TTC549 (cell line): ENCODE results near the gene CD58.

Experiments
- FAIRE-seq: peaks from 2 replicates; lab custom pipeline; 2012; peaks lifted over from hg19 to GRCh38; lab: Jason Lieb, UNC

Gene CD58

GRCh38 chr1:116491700-116492357 lies 79.0 kb downstream of the CD58 start:
- FAIRE-seq = no peak

- no peak for FAIRE-seq
Observed at GRCh38 chr1:116490588-116490987, 80.2 kb downstream of the CD58 start.

GRCh38 chr1:116489231-116489697 lies 81.6 kb downstream of the CD58 start:
- FAIRE-seq = no peak

- no peak for FAIRE-seq
Observed at GRCh38 chr1:116488071-116488470, 82.8 kb downstream of the CD58 start.

- FAIRE-seq = no peak
Observed at GRCh38 chr1:116487583-116487982, 83.2 kb downstream of the CD58 start.

GRCh38 chr1:116487031-116487430 lies 83.8 kb downstream of the CD58 start:
- FAIRE-seq = no peak

GRCh38 chr1:116486424-116486823 lies 84.4 kb downstream of the CD58 start:
- no peak for FAIRE-seq

- FAIRE-seq = no peak
Observed at GRCh38 chr1:116485976-116486375, 84.8 kb downstream of the CD58 start.

GRCh38 chr1:116485071-116485735 lies 85.6 kb downstream of the CD58 start:
- no peak for FAIRE-seq

- FAIRE-seq = no peak
Observed at GRCh38 chr1:116483481-116484309, 87.1 kb downstream of the CD58 start.

GRCh38 chr1:116482490-116482889 lies 88.3 kb downstream of the CD58 start:
- no peak for FAIRE-seq

- no peak for FAIRE-seq
Observed at GRCh38 chr1:116481934-116482333, 88.9 kb downstream of the CD58 start.

GRCh38 chr1:116478621-116479020 lies 92.2 kb downstream of the CD58 start:
- FAIRE-seq = no peak

- no peak for FAIRE-seq
Observed at GRCh38 chr1:116477429-116477828, 93.4 kb downstream of the CD58 start.

- FAIRE-seq = no peak
Observed at GRCh38 chr1:116476321-116476720, 94.5 kb downstream of the CD58 start.

GRCh38 chr1:116475850-116476218 lies 95.0 kb downstream of the CD58 start:
- no peak for FAIRE-seq

- FAIRE-seq = no peak
Observed at GRCh38 chr1:116474921-116475849, 95.6 kb downstream of the CD58 start.

- no peak for FAIRE-seq
Observed at GRCh38 chr1:116472431-116472961, 98.3 kb downstream of the CD58 start.

GRCh38 chr1:116471241-116471640 lies 99.6 kb downstream of the CD58 start:
- FAIRE-seq = no peak

GRCh38 chr1:116470671-116471070 lies 100.2 kb downstream of the CD58 start:
- no peak for FAIRE-seq

GRCh38 chr1:116466810-116467557 lies 103.8 kb downstream of the CD58 start:
- no peak for FAIRE-seq
